HG03108 (cell line): Measurements from ENCODE around the gene RSRP1.
"Not testable (repeated sequence)": the region's sequence is repeated elsewhere in the genome, so short reads cannot be mapped to it uniquely, and the experiment has no call there.

ENCODE experiments used
- ATAC-seq: cut with Tn5 transposase; IDR thresholded peaks from one replicate; pipeline ENCODE4 v1.9.1; 2021; ENCODE audit warnings: moderate library complexity; ENCODE audit not compliant: unreplicated experiment

The RSRP1 gene, protein sequence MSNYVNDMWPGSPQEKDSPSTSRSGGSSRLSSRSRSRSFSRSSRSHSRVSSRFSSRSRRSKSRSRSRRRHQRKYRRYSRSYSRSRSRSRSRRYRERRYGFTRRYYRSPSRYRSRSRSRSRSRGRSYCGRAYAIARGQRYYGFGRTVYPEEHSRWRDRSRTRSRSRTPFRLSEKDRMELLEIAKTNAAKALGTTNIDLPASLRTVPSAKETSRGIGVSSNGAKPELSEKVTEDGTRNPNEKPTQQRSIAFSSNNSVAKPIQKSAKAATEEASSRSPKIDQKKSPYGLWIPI

DNA sequence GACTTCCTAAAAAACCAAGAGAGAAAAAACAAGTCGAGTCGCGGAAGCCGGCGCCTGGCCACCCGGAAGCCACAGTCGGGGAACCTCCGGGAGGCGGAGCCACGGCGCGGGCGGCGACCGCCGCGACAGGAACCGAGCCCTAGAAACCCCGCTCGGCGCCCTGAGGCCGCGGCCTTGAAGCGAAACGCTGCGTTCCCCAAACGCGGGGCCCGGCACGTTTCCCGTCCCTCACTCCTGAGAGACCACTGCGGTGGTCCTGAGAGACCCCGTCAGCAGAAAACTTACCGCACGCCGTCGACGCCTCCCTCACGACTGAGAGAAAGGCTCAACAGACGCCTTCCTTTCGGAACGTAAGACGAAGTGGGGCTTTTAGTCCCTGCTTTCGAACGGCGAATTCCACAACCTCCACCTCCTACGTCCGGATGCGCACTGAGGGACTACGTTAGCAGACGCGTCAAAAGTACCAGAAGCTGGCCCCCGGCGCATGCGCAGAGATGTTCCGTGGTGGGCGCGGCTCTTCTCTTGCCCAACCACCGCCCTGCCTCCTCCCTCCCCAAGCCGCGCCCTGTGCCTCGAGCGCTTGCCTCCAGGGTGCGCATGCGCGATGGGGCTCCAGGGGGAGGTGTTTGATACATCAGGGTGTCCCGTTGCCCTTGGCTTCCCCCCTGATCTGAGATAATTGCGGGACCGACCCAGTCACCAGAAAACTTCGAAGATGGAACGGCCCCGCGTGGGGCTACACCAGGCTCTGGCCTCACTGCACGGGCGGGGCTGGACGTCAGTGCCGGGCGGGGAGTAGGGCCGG lies at the start of gene RSRP1:
RSRP1 (minus strand) TSS at position 431 of the 805 bp plus-strand sequence. CDS start 491 bp downstream, outside the sequence.
- ATAC-seq, result peak; percentile 75

DNA sequence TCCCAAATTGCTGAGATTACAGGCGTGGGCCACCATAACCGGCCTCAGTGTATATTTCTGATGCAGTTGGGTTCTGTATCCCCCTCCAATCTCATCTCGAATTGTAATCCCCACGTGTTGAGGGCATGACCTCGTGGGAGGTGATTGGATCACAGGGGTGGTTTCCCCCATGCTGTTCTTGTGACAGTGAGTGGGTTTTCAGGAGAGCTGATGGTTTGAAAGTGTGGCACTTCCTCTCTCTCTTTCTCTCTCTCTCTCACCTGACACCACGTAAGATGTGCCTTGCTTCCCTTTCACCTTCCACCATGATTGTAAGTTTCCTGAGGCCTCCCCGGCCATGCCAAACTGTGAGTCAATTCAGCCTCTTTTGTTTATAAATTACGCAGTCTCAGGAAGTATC lies 49.2 kb upstream of the RSRP1 start:
- not testable (repeated sequence) for ATAC-seq

DNA sequence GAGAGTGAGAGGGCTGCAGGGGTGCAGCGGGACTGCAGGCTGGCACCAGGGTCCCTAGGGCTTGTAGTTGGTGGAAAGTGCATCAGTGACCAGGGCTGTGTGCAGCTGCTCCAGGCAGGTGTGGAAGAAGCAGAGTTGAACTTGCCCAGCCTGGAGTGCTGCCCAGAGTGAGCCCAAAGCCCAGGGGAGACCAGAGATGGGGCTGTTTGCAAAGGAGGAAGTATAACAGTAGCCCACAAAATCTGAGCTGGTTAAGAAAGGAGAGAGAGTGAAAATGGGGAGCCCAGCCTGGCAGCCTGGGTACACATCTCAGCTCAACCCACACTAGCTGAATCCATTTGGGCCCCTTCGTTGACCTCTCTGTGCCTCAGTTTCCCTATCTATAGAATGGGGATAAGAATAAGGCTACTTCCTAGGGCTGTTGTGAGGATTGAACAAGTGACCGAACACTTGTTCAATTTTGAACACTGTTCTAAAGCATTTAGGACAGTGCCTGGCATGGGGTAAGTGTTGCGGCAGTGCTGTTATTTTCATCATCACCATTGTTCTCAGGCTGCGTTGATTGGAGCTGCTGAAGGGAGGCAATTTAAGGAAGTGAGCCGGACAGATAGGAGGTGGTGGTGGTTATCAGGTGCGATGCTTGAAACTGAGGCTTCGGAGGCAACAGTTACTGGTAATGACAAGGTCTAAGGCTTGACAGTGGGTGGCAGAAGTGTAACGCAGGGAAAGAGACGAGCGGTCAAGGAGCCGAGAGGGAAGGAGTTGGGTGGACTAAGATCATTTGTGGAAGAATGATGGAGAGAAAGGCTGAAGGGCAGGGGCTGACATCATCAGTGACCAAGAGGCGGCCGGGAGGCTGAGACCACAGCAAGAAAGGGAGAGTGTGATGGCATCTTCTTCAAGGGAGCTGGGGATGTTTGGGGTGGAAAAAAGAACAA lies 47.9 kb upstream of the RSRP1 start:
- ATAC-seq, result not testable (repeated sequence)

DNA sequence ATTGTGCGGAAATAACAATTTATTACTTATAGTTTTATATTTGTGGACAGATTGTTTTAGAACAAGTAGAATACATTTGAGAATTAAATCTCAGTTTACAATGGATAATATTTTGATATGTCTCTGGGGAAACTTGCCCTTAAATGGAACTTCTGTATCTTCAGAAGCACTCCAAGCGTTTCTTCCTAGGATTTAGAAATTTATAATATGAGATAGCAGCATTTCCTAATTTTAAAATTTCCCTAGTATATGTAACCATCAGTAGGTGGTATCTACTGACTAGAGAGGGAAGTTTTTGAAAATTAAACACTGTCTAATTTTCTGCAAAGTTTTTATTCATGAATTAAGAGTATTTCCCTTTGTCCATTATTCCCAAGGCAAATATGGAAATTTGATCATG lies 46.2 kb upstream of the RSRP1 start:
- not testable (repeated sequence) for ATAC-seq

DNA sequence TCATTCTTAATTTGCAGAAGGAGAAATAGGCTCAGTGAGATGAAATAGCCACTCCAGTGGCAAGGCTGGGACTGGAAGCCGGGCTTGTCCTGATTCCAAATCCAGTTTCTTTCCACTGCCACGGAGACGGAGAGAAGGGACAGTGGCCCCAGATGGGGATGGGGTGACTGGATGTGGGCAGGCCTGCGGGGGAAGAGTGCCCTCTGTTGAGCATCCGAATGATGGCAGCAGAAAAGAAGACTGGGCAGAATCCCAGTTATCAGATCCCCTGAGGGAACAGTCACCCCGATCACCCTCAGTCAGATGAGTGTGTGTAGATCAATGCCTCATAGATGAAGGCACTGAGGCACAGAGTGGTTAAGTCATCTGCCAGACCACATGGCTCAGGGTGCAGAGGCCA lies 42.8 kb upstream of the RSRP1 start:
- not testable (repeated sequence) for ATAC-seq

DNA sequence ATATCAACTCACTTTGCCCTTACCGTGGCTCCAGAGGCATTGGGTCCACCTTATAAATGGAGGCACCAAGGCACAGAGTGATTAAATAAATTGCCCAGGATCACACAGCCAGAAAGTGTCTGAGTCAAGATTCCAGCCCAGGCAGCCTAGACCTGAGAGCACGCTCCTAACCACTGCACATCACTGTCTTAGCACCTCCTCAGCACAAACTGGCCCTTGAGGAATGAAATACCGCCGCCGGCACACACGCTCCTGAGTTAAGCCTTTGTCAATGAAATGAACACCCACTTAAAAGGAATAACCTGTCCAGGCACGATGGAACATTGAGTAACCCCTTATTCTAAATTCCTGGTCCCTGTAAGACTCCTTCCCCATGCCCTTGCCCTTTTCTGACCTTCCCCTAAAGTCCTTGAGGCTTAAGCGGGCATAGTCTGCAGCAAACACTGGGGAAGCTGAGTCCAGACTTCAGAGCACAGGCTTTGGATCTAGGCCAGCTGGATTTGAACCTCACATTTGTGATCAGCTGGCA lies 41.4 kb upstream of the RSRP1 start:
- ATAC-seq, result not testable (repeated sequence)

DNA sequence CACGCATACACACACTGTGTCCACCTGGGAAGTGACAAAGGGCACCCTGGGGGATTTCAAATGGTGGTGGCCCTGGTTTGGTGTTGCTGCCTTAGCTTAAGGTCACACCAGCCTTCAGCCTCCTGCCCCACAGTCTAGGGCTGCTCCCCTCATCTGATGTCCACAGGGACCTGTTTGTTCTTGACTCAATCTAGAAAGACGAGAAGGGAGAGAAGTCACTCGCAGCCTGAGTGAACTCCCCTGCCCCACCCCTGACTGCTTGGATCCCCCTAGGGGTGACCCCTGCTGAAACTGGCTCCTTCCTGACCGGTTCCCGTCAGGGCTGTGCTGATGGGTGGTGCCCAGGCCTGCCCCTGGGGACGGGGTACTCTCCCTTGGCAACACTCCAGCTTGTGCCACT lies 39.9 kb upstream of the RSRP1 start:
- ATAC-seq, result not testable (repeated sequence)

DNA sequence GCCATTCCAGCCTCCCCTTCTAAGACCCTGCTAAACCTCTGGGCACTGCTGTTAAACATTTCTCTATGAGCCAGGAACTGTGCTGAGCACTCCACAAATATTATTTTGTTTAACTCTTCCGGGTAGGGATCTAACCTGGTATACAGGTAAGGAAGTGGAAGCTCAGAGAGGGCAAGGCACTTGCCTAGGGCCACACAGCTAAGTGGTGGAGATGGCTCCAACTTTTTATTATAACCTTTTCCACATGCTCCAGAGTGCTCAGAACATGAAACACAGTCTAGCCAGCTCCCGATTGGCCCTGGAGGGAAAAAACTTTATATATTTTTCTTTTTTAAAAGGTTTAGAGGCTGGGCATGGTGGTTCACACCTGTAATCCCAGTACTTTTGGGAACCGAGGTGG lies 38.6 kb upstream of the RSRP1 start:
- not testable (repeated sequence) for ATAC-seq

DNA sequence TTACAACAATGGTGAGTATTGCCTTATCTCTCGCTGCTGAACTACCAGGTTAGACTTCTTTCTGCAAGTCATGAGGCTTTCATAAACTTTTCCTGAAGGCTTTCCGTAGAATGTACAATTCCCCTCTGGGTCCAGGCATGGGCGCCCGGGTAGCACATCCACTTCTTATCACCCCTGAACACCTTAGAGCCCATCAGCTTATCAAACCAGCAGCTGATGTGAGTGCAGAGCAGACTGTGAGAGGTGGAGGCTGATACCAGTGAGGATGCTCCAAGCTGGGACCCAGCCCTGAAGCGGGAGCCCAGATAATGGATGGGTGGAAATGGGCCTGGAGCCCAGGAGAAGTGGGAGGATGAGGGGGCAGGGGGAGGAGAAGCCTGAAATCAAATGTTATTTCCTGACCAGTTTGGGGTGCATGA lies 32.4 kb upstream of the RSRP1 start:
- ATAC-seq, result not testable (repeated sequence)

DNA sequence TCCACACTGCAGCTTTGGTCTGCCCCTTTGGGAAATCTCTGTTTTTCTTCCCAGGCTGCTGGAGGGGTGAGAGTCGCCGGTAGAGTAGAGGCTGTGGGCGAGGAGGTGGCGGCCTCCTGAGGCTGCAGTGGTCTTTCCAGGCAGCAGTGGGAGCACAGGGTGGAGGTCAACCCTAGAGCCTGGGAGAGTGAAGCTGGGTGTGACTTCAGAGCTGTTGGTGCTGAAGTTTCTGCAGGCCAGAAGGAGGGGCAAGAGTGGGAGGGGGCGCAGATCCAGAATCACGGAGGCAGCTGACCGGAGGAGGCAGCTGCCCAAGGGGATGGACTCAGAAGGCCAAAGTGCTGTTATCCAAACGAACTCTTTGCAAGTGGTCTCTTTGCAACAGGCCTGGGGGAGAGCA lies 31.5 kb upstream of the RSRP1 start:
- ATAC-seq, result not testable (repeated sequence)

DNA sequence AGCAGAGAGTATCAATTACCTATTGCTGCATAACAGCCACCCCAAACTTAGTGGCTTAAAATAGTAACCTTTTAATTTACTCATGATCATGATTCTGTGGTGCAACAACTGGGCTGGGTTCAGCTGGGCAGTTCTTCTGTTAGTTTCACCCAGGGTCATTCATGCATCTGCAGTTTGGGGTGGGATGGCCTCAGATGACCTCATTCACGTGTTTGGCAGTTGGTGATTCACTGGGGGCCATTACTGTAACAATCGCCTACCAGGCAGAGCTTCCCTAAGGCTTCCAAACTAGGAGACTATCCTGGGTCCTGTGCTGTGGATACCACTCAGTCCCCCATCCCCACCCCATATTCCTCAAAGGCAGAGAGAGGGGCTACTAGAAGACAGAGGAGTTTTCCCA lies 31.1 kb upstream of the RSRP1 start:
- ATAC-seq, result not testable (repeated sequence)

DNA sequence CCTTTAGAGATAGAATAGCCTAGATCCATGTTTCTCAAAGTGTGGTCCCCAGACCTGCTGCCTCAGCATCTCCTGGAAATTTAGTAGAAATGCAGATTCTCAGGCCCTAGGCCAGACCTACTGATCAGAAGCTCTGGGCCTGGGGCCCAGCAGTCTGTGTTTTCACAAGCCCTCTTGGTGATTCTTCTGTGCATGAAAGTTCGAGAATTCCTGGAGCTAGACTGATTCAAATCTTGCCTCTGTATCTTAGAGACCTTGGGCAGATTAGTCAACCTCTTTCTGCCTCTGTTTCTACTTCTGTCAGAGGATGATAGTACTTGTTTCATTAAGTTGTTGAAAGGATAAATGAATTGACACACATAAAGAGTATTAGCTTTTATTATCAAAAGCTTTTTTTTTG lies 30.0 kb upstream of the RSRP1 start:
- not testable (repeated sequence) for ATAC-seq

DNA sequence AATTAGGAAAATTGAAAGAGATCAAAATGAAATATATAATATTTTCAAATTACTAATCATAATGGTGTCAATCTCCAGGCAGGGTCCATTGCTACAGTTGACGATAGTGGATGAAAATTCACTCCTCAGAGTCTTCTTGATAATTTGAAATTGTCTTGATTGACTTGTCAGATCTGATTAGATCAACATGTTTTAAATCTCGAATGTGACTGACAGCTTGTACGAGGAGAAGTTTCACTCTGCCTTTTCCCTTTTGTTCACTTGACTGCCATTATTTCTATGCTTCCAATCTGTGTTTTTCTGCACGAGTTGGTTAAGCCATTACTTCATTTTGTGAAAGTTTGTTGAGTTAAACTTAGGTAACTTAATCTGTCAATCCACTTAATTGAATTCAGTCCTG lies 28.4 kb upstream of the RSRP1 start:
- ATAC-seq, result not testable (repeated sequence)

DNA sequence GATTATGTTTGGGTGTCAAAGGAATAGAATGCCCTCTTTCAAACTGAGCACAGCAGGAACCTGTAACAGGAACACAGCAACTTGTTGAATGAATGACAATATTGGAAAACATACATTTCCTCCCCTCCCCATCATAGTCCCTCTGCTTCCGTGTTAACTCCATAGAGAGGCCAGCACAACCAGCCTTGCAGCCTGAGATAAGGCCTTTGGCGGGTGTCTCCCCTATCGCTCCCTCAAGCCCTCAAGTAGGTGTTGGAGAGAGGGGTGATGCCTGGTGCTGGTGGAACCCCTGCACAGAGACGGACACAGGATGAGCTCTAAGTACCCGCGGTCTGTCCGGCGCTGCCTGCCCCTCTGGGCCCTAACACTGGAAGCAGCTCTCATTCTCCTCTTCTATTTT lies 25.0 kb upstream of the RSRP1 start, which contains the start of gene RHD:
RHD (plus strand) TSS at position 272 of the 400 bp plus-strand sequence; CDS start at position 311, 39 bp downstream.
- ATAC-seq, result not testable (repeated sequence)

DNA sequence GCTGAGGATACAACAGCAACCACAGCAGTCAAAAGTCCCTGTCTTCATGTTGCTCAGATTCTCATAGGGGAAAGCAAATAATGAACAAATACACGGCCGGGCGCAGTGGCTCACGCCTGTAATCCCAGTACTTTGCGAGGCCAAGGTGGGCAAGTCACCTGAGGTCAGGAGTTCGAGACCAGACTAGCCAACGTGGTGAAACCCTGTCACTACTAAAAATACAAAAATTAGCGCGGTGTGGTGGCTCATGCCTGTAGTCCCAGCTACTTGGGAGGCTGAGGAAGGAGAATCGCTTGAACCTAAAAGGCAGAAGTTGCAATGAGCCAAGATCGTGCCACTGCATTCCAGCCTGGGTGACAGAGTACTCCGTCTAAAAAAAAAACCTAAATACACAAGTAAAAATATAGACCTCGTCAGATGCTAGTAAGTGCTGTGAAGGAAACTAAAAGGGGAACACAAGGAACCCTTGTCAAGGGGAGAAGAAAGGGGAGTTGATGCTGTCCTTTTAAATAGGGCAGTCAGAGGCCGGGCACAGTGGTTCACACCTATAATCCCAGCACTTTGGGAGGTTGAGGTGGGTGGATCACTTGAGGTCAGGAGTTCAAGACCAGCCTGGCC lies 21.0 kb upstream of the RSRP1 start:
- not testable (repeated sequence) for ATAC-seq

DNA sequence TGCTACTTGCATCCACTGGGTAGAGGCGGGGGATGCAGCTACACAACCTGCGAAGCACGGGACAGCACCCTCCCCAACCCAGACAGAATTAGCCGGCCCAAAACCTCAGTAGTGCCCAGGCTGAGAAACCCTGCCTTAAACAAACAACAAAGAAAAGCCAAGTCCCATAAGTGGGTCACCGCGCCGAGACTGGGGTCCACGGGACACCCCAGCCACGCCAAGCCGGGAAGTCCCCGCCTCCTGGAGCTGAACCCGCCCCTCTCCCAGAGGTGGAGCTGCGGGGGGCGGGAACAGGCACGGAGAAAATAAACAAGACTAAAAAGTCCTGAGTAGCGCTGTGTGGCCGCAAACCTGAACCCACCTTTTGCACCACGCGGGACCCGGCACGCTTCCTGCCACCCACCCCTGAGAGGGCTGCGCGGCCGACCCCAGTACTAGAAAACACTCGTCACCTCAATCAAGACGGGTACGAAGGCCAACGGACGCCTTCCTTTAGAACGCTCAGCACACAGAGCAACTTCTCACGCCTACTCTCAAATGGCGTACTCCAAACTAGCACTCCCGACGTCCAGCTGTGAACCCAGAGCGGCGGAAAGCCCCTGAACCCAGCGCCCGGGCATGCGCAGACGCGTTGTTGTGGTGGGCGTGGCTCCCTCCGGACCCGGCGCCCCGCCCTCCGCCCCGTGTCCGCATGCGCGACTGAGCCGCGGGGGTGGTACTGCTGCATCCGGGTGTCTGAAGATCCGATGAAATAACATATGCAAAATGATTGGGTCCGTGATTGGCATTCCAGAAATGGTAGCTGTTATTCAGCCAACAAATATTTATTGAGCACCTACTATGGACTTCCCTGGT lies 20.3 kb upstream of the RSRP1 start:
- ATAC-seq, result peak; percentile 66

DNA sequence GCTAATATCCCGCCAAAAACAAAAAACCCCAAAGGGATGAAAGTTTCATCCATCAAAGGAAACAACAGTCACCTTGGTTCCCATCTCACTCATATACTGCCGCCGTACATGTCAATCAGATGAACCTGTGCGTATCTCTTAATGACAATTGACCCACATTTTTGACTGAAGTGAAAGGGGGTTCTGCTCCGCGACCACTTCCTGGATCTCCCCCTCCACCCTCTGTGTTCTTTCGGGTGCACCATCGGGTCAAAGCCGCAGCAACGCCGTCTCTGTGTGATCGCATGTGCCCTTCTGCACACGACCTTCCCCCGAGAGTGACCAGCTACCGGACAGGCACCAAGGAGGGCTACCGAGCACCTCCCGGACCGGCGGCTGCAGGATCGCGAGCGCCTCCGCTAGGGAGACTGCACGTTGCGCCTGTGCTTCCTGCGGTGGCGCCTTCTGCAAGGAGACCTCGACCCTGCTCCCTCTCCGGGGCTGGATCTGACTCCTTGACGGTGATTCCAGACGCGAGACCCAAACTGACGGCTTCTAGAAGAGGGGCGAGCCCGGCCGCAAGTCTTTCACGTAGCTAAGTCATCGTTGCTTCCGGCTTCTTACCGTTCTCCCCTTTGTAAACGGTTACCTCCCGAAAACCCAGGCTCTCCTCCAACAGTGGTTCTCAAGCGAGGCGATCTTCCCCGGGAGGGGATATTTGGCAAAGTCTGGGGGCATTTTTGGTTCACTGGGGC lies 19.5 kb upstream of the RSRP1 start:
- ATAC-seq, result not testable (repeated sequence)

DNA sequence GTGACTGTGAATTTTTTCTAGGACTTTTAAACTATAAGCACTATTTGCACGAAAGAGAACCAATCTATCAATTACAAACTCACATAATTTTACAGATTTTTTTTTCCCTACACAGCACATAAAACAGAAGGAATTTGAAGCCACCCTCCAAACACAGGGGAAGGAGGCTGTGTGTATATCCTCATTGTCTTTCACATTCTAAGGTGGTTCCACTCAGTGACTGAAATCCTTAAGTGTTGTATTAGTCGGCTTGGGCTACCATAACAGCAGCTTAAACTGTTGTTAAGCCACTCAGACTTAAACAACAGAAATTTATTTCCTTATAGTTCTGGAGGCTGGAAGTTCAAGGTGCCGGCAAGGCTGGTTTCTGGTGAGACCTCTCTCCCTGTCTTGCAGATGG lies 13.1 kb upstream of the RSRP1 start:
- ATAC-seq, result not testable (repeated sequence)

DNA sequence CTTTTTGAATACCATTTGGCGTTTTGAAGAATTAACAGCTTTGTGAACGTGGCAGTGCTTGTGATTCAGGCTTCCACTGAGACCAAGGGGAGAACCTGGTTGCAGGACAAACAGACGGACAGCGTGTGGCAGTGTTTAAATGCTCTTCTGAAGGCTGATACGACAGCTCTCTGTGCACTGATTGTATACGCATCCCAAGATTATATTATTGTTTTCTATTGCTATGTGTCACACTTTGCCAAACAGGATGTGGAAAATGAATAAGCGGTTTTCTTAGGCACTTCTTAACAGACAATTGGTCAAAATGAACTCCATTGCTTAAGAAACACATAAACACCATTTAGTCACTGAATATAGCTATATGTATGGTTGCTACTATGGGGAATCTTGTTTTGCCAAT lies 12.6 kb upstream of the RSRP1 start:
- not testable (repeated sequence) for ATAC-seq
